Measurements from ENCODE around the gene VIPAS39.

DNA sequence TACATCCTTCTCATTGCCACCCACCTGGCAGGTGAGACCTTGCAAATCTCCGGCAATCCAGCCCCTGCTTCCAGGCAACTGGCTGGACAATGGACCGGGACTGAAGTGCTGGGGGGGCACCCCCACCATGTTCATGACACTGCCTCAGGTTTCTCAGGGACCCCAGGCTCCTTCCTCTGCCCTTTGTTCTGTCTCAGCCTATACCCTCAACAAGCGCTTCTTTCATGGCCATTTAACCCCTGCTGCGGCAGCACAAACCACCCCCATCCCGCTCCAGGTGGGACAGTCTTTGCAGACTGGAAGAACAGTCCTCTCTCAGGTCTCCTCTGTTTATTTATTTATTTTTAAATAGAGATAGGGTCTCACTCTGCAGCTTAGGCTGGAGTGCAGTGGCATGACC is 33.7 kb upstream of the VIPAS39 start:
- TF ChIP-seq, protein P1, sequence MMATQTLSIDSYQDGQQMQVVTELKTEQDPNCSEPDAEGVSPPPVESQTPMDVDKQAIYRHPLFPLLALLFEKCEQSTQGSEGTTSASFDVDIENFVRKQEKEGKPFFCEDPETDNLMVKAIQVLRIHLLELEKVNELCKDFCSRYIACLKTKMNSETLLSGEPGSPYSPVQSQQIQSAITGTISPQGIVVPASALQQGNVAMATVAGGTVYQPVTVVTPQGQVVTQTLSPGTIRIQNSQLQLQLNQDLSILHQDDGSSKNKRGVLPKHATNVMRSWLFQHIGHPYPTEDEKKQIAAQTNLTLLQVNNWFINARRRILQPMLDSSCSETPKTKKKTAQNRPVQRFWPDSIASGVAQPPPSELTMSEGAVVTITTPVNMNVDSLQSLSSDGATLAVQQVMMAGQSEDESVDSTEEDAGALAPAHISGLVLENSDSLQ (IDR thresholded peaks at IDR 0.05): no peak
- TF ChIP-seq SUZ12 (IDR thresholded peaks at IDR 0.05): no peak
- TF ChIP-seq LEF1 (IDR thresholded peaks at IDR 0.05; ENCODE audit: borderline replicate concordance): no peak
- no peak for TF ChIP-seq FOXA1 (IDR thresholded peaks at IDR 0.05)
- no peak for TF ChIP-seq SP1 (IDR thresholded peaks at IDR 0.05)
- TF ChIP-seq BHLHE40 (IDR thresholded peaks at IDR 0.05; ENCODE audit: borderline replicate concordance): no peak
- TF ChIP-seq ELF4 (IDR thresholded peaks at IDR 0.05): no peak
- no peak for TF ChIP-seq FOXK2 (IDR thresholded peaks at IDR 0.05)
- TF ChIP-seq ARNT (IDR thresholded peaks at IDR 0.05): no peak
- TF ChIP-seq ZNF384 (IDR thresholded peaks at IDR 0.05): no peak
